DOHH2 (cell line): Measurements from ENCODE around the gene EPHA10.

ENCODE experiments used
- EZH2phosphoT487 ChIP-seq: fragments of 200-600 bp; sonication (generic); IDR thresholded peaks from 2 replicates; pipeline ENCODE4 v1.6.1; 2017; ENCODE audit warnings: borderline replicate concordance, mild to moderate bottlenecking, antibody characterized with exemption, low read length, moderate library complexity, mixed read lengths
- TF ChIP-seq, protein P1 (sequence below): fragments of 200-600 bp; sonication (generic); IDR thresholded peaks from one replicate; pipeline ENCODE4 v1.5.1; 2014; ENCODE audit warnings: antibody characterized with exemption, mild to moderate bottlenecking, low read depth, low read length; ENCODE audit not compliant: poor library complexity, severe bottlenecking

DNA sequence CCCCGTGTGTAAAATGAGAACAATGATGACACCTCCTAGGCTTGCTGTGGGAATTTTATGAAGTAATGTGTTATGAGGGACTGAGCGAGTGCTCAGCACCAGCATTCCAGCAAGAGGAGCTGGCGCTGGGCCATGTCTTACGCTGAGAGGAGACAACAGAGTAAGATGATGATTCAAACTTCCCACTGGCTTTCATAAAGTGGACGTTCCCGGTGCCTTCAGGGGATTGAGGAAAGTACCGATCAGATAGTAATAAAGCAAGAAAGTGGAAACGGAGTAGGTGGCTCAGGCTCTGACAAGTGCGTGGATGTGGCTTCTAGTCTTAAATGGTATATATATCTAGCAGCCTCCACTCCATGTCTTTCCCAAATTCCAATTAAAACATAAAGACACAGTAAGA lies 23.8 kb downstream of the EPHA10 start:
- TF ChIP-seq, protein P1, sequence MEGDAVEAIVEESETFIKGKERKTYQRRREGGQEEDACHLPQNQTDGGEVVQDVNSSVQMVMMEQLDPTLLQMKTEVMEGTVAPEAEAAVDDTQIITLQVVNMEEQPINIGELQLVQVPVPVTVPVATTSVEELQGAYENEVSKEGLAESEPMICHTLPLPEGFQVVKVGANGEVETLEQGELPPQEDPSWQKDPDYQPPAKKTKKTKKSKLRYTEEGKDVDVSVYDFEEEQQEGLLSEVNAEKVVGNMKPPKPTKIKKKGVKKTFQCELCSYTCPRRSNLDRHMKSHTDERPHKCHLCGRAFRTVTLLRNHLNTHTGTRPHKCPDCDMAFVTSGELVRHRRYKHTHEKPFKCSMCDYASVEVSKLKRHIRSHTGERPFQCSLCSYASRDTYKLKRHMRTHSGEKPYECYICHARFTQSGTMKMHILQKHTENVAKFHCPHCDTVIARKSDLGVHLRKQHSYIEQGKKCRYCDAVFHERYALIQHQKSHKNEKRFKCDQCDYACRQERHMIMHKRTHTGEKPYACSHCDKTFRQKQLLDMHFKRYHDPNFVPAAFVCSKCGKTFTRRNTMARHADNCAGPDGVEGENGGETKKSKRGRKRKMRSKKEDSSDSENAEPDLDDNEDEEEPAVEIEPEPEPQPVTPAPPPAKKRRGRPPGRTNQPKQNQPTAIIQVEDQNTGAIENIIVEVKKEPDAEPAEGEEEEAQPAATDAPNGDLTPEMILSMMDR, result no peak
- TF ChIP-seq EZH2phosphoT487, result no peak
